Upper lobe of left lung (tissue), 4 donors: ENCODE results near the gene IP6K3.

ENCODE experiments used
- EP300 ChIP-seq, 4 donors: sonication (generic); formaldehyde crosslinking; IDR thresholded peaks; one replicate each; pipeline ENCODE4 v1.5.1; 2017; ENCODE audit warnings: antibody characterized with exemption in 4 of 4, control low read depth in 2 of 4
- POLR2A ChIP-seq, 4 donors: fragments of 450-650 bp; IDR thresholded peaks; one replicate each; pipeline ENCODE4 v1.5.1; 2016 to 2017; ENCODE audit warnings: antibody characterized with exemption in 4 of 4, mild to moderate bottlenecking in 2 of 4
- POLR2AphosphoS5 ChIP-seq, 2 donors: sonication (generic); formaldehyde crosslinking; IDR thresholded peaks; one replicate each; pipeline ENCODE4 v1.5.1; 2017; ENCODE audit warnings: antibody characterized with exemption in 2 of 2
- TF ChIP-seq, protein P1 (sequence below), 6 experiments: fragments of 450-650 bp in 4 of 6; fragments of 200-600 bp in 2 of 6; sonication (generic) in 2 of 6; IDR thresholded peaks; one replicate each; pipeline ENCODE4 v1.5.1; 2016 to 2019; ENCODE audit warnings: antibody characterized with exemption in 6 of 6

DNA sequence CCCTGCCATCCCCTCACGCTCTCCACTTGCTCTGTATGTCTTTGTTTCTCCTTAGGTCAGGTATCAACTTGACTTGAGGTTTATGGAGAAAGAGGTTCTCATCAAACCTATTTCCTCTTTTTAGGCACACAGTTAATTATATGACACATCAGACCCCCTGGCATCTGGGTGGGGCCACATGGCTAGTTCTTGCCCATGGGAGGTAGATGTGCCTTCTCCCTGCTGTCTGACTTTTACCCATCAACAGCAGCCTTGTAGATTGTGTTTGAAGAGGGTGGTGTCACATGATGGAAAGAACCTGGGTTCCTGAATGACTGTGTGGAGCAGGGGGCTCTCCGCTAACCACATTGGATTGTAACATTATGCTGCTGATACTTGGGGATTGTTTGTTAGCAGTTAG is 28.0 kb downstream of the IP6K3 start:
- TF ChIP-seq, protein P1, sequence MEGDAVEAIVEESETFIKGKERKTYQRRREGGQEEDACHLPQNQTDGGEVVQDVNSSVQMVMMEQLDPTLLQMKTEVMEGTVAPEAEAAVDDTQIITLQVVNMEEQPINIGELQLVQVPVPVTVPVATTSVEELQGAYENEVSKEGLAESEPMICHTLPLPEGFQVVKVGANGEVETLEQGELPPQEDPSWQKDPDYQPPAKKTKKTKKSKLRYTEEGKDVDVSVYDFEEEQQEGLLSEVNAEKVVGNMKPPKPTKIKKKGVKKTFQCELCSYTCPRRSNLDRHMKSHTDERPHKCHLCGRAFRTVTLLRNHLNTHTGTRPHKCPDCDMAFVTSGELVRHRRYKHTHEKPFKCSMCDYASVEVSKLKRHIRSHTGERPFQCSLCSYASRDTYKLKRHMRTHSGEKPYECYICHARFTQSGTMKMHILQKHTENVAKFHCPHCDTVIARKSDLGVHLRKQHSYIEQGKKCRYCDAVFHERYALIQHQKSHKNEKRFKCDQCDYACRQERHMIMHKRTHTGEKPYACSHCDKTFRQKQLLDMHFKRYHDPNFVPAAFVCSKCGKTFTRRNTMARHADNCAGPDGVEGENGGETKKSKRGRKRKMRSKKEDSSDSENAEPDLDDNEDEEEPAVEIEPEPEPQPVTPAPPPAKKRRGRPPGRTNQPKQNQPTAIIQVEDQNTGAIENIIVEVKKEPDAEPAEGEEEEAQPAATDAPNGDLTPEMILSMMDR (IDR thresholded peaks at IDR 0.05): no peak
- TF ChIP-seq EP300 (IDR thresholded peaks at IDR 0.05): no peak
- no peak for TF ChIP-seq POLR2A (IDR thresholded peaks at IDR 0.05)
- TF ChIP-seq POLR2AphosphoS5 (IDR thresholded peaks at IDR 0.05): no peak
